ENCODE measurements around the gene MYO3B.

DNA sequence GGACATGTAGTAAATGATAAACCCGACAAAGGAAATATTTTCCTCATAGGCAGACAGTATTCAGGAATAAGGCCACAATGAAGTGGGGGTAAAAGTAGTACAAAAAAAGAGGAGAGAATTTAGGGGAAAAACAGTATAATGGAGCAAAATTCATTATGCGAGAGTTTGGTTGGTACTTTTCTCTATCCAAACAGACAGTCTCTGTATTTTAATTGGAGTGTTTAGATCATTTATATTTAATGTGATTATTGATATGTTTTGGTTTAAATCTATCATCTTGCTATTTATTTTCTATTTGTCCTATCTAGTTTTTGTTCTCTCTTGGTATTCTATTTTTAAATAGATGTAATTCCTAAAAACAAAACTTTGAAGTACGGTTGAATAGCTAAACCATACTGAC lies 366.9 kb downstream of the MYO3B start:
- TF ChIP-seq CTCF (conservative IDR thresholded peaks at IDR 0.05; ENCODE audit: low read depth, low read length) (no peak), EZH2 (IDR thresholded peaks at IDR 0.05; ENCODE audit: borderline replicate concordance, low read depth, low read length, poor library complexity, severe bottlenecking) (no peak)
